HG02840 (cell line): ENCODE measurements around the gene VARS1.
"Not testable (repeated sequence)": the region's sequence is repeated elsewhere in the genome, so short reads cannot be mapped to it uniquely, and the experiment has no call there.

ENCODE experiments used
- ATAC-seq: cut with Tn5 transposase; IDR thresholded peaks from one replicate; pipeline ENCODE4 v1.9.1; 2021; ENCODE audit warnings: mild to moderate bottlenecking, moderate library complexity, moderate number of reproducible peaks; ENCODE audit not compliant: unreplicated experiment, low FRiP score

The VARS1 gene

GRCh38 chr6:31795616-31796298, at the start of gene VARS1:
Gene VARS1 (minus strand): TSS chr6:31795752. CDS start chr6:31795217, 535 bp downstream.
- ATAC-seq: no peak

GRCh38 chr6:31844507-31844906, 49.0 kb upstream of the VARS1 start:
- ATAC-seq: no peak

GRCh38 chr6:31842053-31842452, 46.5 kb upstream of the VARS1 start:
- ATAC-seq: no peak

GRCh38 chr6:31839779-31840126, 44.2 kb upstream of the VARS1 start:
- not testable (repeated sequence) for ATAC-seq

GRCh38 chr6:31838968-31839367, 43.4 kb upstream of the VARS1 start:
- no peak for ATAC-seq

- ATAC-seq: not testable (repeated sequence)
Measured at GRCh38 chr6:31838114-31838553, 42.6 kb upstream of the VARS1 start.

- no peak for ATAC-seq
Measured at GRCh38 chr6:31837369-31838113, 42.0 kb upstream of the VARS1 start.

GRCh38 chr6:31836474-31837368, 41.2 kb upstream of the VARS1 start:
- ATAC-seq: no peak

- ATAC-seq: no peak
Measured at GRCh38 chr6:31836047-31836473, 40.5 kb upstream of the VARS1 start.

GRCh38 chr6:31834367-31835250, 39.1 kb upstream of the VARS1 start:
- ATAC-seq: no peak

- ATAC-seq: no peak
Measured at GRCh38 chr6:31831350-31832215, 36.0 kb upstream of the VARS1 start.

GRCh38 chr6:31830886-31831335, 35.4 kb upstream of the VARS1 start:
- no peak for ATAC-seq

- ATAC-seq: no peak
Measured at GRCh38 chr6:31829633-31830283, 34.2 kb upstream of the VARS1 start.

GRCh38 chr6:31827286-31828079, 31.9 kb upstream of the VARS1 start, which contains the start of gene HSPA1B:
Gene HSPA1B (plus strand): TSS chr6:31827738. CDS start chr6:31827951, 213 bp downstream.
- peak; percentile 70 for ATAC-seq

GRCh38 chr6:31826793-31827285, 31.3 kb upstream of the VARS1 start:
- ATAC-seq: no peak

- ATAC-seq: no peak
Measured at GRCh38 chr6:31825553-31825952, 30.0 kb upstream of the VARS1 start.

- not testable (repeated sequence) for ATAC-seq
Measured at GRCh38 chr6:31823592-31824196, 28.1 kb upstream of the VARS1 start.
